H1 (cell line): Measurements from ENCODE around the gene DCPS. TPM values are rescaled to one million over a fixed set of nuclear protein-coding genes. Genes with fewer than 3 reads are reported as not detected.

Experiments
- CTCF ChIA-PET: fragments of 300-600 bp; sonication (Branson Sonifier 250); formaldehyde crosslinking; loops from one replicate; lab custom pipeline; 2021; ENCODE audit not compliant: partially characterized antibody; lab: Charles Lee
- POLR2A ChIA-PET: fragments of 300-600 bp; sonication (Branson Sonifier 250); formaldehyde crosslinking; loops from one replicate; lab custom pipeline; 2021; ENCODE audit warnings: inconsistent platforms; ENCODE audit not compliant: partially characterized antibody; lab: Charles Lee
- DNase-seq, 2 experiments: peaks; one replicate each; pipeline versions ENCODE4 v3.0.0 to v3.0.0-alpha.2; 2010 to 2022; ENCODE audit warnings: low spot score in 2 of 2, low read depth in 1 of 2, mixed read lengths in 1 of 2
- FAIRE-seq: peaks from 2 replicates; lab custom pipeline; 2011; peaks lifted over from hg19 to GRCh38; lab: Jason Lieb, UNC
- H2AFZ ChIP-seq: 2 replicates; pipeline ENCODE4 v1.8.1; 2012; ENCODE audit warnings: low read length, inconsistent platforms
- H2AK5ac ChIP-seq: 2 replicates; pipeline ENCODE4 v1.6.1; 2013; ENCODE audit warnings: low read depth, low read length
- H2BK120ac ChIP-seq: replicated peaks from 2 replicates; pipeline ENCODE3; 2013; ENCODE audit warnings: low read depth, low read length, inconsistent platforms
- H2BK12ac ChIP-seq: 2 replicates; pipeline ENCODE4 v1.6.1; 2013; ENCODE audit warnings: low read depth, low read length
- H2BK15ac ChIP-seq: 2 replicates; pipeline ENCODE4 v1.6.1; 2013; ENCODE audit warnings: low read length
- H2BK20ac ChIP-seq: 2 replicates; pipeline ENCODE4 v1.6.1; 2013; ENCODE audit warnings: low read length
- H2BK5ac ChIP-seq: 2 replicates; pipeline ENCODE4 v1.6.1; 2013; ENCODE audit warnings: low read depth, low read length
- H3K14ac ChIP-seq: 2 replicates; pipeline ENCODE4 v1.6.1; 2013; ENCODE audit warnings: inconsistent platforms; ENCODE audit not compliant: insufficient read length
- H3K18ac ChIP-seq: 2 replicates; pipeline ENCODE4 v1.6.1; 2013; ENCODE audit warnings: low read length; ENCODE audit errors: extremely low read depth
- H3K23ac ChIP-seq: 2 replicates; pipeline ENCODE4 v1.6.1; 2013; ENCODE audit warnings: inconsistent platforms; ENCODE audit not compliant: insufficient read length
- H3K23me2 ChIP-seq: 2 replicates; pipeline ENCODE4 v1.6.1; 2013; ENCODE audit warnings: low read depth, low read length
- H3K27ac ChIP-seq: 2 replicates; pipeline ENCODE4 v1.6.1; 2011; ENCODE audit warnings: low read depth, low read length, inconsistent platforms
- H3K27me3 ChIP-seq, 4 experiments: replicated peaks in 1 of 4; 1 replicate in 1 of 4; 2 replicates in 3 of 4; pipeline versions ENCODE4 v1.6.1 to v1.8.1; 2011 to 2013; ENCODE audit warnings: low read length in 3 of 4, mild to moderate bottlenecking in 3 of 4, inconsistent platforms in 2 of 4, mixed read lengths in 2 of 4, moderate library complexity in 1 of 4; ENCODE audit not compliant: control insufficient read depth in 3 of 4, insufficient read depth in 3 of 4; ENCODE audit errors: extremely low read depth in 1 of 4
- H3K36me3 ChIP-seq, 4 experiments: 2 replicates each; pipeline versions ENCODE4 v1.6.1 to v1.8.1; 2011 to 2013; ENCODE audit warnings: mild to moderate bottlenecking in 4 of 4, low read length in 3 of 4, moderate library complexity in 2 of 4, control low read depth in 1 of 4, inconsistent platforms in 1 of 4; ENCODE audit not compliant: insufficient read depth in 4 of 4, control insufficient read depth in 2 of 4
- H3K4ac ChIP-seq: replicated peaks from 2 replicates; pipeline ENCODE3; 2013; ENCODE audit warnings: low read length, low read depth, mixed read lengths, inconsistent platforms; ENCODE audit not compliant: insufficient read length
- H3K4me1 ChIP-seq, 4 experiments: replicated peaks in 1 of 4; 1 replicate in 1 of 4; 2 replicates in 3 of 4; pipeline versions ENCODE4 v1.6.1 to v1.8.1; 2011 to 2013; ENCODE audit warnings: low read length in 3 of 4, inconsistent platforms in 2 of 4, mixed read lengths in 1 of 4; ENCODE audit not compliant: insufficient read depth in 4 of 4, control insufficient read depth in 3 of 4
- H3K4me2 ChIP-seq, 2 experiments: 2 replicates each; pipeline versions ENCODE4 v1.6.1 to v1.8.1; 2011 to 2013; ENCODE audit warnings: low read depth in 2 of 2, low read length in 2 of 2, control low read depth in 1 of 2, inconsistent platforms in 1 of 2, mild to moderate bottlenecking in 1 of 2; ENCODE audit not compliant: insufficient read depth in 1 of 2
- H3K4me3 ChIP-seq, 4 experiments: fragments of 200-600, 300-600 bp in 1 of 4; sonication (generic), shearing (Covaris generic), sonication (Bioruptor Twin) in 1 of 4; 2 replicates each; pipeline versions ENCODE4 v1.5.1 to v1.8.1; 2011 to 2016; ENCODE audit warnings: low read length in 4 of 4, low read depth in 3 of 4, control low read depth in 2 of 4, inconsistent platforms in 2 of 4, mild to moderate bottlenecking in 2 of 4, mixed read lengths in 1 of 4, moderate library complexity in 1 of 4; ENCODE audit not compliant: insufficient read depth in 2 of 4; ENCODE audit errors: extremely low read depth in 1 of 4
- H3K56ac ChIP-seq: replicated peaks from 2 replicates; pipeline ENCODE3; 2013; ENCODE audit warnings: low read depth, mild to moderate bottlenecking, mixed read lengths, low read length, inconsistent platforms; ENCODE audit not compliant: insufficient read length
- H3K79me1 ChIP-seq: 2 replicates; pipeline ENCODE4 v1.6.1; 2013; ENCODE audit warnings: low read depth, low read length, control low read depth
- H3K79me2 ChIP-seq, 2 experiments: 2 replicates each; pipeline versions ENCODE4 v1.6.1 to v1.8.1; 2012 to 2013; ENCODE audit warnings: low read length in 2 of 2, mild to moderate bottlenecking in 2 of 2, inconsistent platforms in 1 of 2; ENCODE audit not compliant: insufficient read depth in 2 of 2, control insufficient read depth in 1 of 2
- H3K9ac ChIP-seq, 4 experiments: replicated peaks in 1 of 4; 1 replicate in 1 of 4; 2 replicates in 3 of 4; pipeline versions ENCODE4 v1.6.1 to v1.8.1; 2011 to 2013; ENCODE audit warnings: low read depth in 3 of 4, low read length in 3 of 4, control low read depth in 2 of 4, mild to moderate bottlenecking in 2 of 4, moderate library complexity in 2 of 4, inconsistent platforms in 1 of 4; ENCODE audit errors: extremely low read depth in 1 of 4
- H3K9me3 ChIP-seq, 2 experiments: 2 replicates each; pipeline versions ENCODE4 v1.6.1 to v1.8.1; 2012 to 2013; ENCODE audit warnings: mild to moderate bottlenecking in 2 of 2, moderate library complexity in 2 of 2, control low read depth in 1 of 2, inconsistent platforms in 1 of 2, low read depth in 1 of 2, low read length in 1 of 2, mixed read lengths in 1 of 2; ENCODE audit not compliant: insufficient read depth in 2 of 2
- H4K20me1 ChIP-seq, 2 experiments: replicated peaks in 1 of 2; 2 replicates each; pipeline versions ENCODE3 to v1.8.1; 2011 to 2013; ENCODE audit warnings: inconsistent platforms in 2 of 2, low read length in 2 of 2, mild to moderate bottlenecking in 1 of 2; ENCODE audit not compliant: insufficient read depth in 2 of 2, control insufficient read depth in 1 of 2
- H4K5ac ChIP-seq: 2 replicates; pipeline ENCODE4 v1.6.1; 2013; ENCODE audit warnings: low read length, low read depth, mixed read lengths, inconsistent platforms; ENCODE audit not compliant: insufficient read length
- H4K8ac ChIP-seq: 2 replicates; pipeline ENCODE4 v1.8.0; 2013; ENCODE audit warnings: mild to moderate bottlenecking, moderate library complexity, low read length, inconsistent platforms; ENCODE audit not compliant: insufficient read depth; ENCODE audit errors: extremely low read depth
- H4K91ac ChIP-seq: replicated peaks from 2 replicates; pipeline ENCODE3; 2013; ENCODE audit warnings: low read length, mixed read lengths, inconsistent platforms; ENCODE audit not compliant: insufficient read length
- BCL11A ChIP-seq, 2 experiments: IDR thresholded peaks; one replicate each; pipeline ENCODE4 v1.6.1; 2011; ENCODE audit warnings: low read depth in 2 of 2, low read length in 2 of 2, mild to moderate bottlenecking in 2 of 2
- BRCA1 ChIP-seq: IDR thresholded peaks from 2 replicates; pipeline ENCODE4 v1.6.1; 2012; ENCODE audit warnings: low read depth, low read length, improper control_type of control experiment
- CEBPB ChIP-seq: IDR thresholded peaks from 2 replicates; pipeline ENCODE4 v1.6.1; 2012; ENCODE audit warnings: low read depth, low read length
- GABPA ChIP-seq: IDR thresholded peaks from 2 replicates; pipeline ENCODE4 v1.6.1; 2011; ENCODE audit warnings: mild to moderate bottlenecking, low read length, moderate library complexity, borderline replicate concordance; ENCODE audit not compliant: insufficient read depth
- KDM4A ChIP-seq: IDR thresholded peaks from one replicate; pipeline ENCODE4 v1.7.1; 2012; ENCODE audit warnings: low read depth, mild to moderate bottlenecking, moderate library complexity, low read length, inconsistent platforms; ENCODE audit not compliant: severe bottlenecking
- NRF1 ChIP-seq: IDR thresholded peaks from 2 replicates; pipeline ENCODE4 v1.6.1; 2011; ENCODE audit warnings: mild to moderate bottlenecking, low read depth, low read length, improper control_type of control experiment
- SAP30 ChIP-seq: fragments of 300-600 bp; sonication (generic); IDR thresholded peaks from 2 replicates; pipeline ENCODE4 v1.7.1; 2012; ENCODE audit warnings: low read length, moderate library complexity, mild to moderate bottlenecking, inconsistent platforms; ENCODE audit not compliant: insufficient read depth, insufficient replicate concordance
- SP2 ChIP-seq: IDR thresholded peaks from 2 replicates; pipeline ENCODE4 v1.6.1; 2012; ENCODE audit warnings: mild to moderate bottlenecking, low read length, inconsistent platforms
- SRF ChIP-seq: IDR thresholded peaks from 2 replicates; pipeline ENCODE4 v1.6.1; 2011; ENCODE audit warnings: mild to moderate bottlenecking, low read depth, low read length, moderate library complexity
- TBP ChIP-seq: IDR thresholded peaks from 2 replicates; pipeline ENCODE4 v1.6.1; 2011; ENCODE audit warnings: low read depth, low read length, improper control_type of control experiment
- USF2 ChIP-seq: IDR thresholded peaks from 2 replicates; pipeline ENCODE4 v1.6.1; 2011; ENCODE audit warnings: low read length, improper control_type of control experiment
- WGBS, 2 experiments: shearing (Covaris generic) in 1 of 2; methylation state at CpG; one replicate each; pipeline versions ENCODE4 v1.1.6 to v1.1.7; 2013 to 2015; ENCODE audit warnings: low lambda C conversion rate in 2 of 2, mixed read lengths in 2 of 2, inconsistent platforms in 1 of 2, low coverage in 1 of 2, missing lambda C conversion rate in 1 of 2; ENCODE audit not compliant: insufficient replicate concordance in 2 of 2, insufficient coverage in 1 of 2, insufficient read length in 1 of 2; ENCODE audit errors: extremely low coverage in 1 of 2, missing lambda C conversion rate in 1 of 2; 5-methylcytosine and 5-hydroxymethylcytosine counted together
- polyA plus RNA-seq, 7 experiments: library from polyadenylated mRNA; depleted of rRNA in 3 of 7; stranded (reverse) in 5 of 7; unstranded in 2 of 7; fragments of >200 nt in 5 of 7; fragments of 200-250 nt in 2 of 7; gene quantifications; 1 replicate in 5 of 7; 2 replicates in 1 of 7; 4 replicates in 1 of 7; pipeline versions ENCODE4 v1.2.1 to v1.2.3, GENCODE V29; 2011 to 2013; ENCODE audit warnings: missing spikeins in 2 of 7, mixed read lengths in 2 of 7
- total RNA-seq: library from RNA; stranded (reverse); fragmentation: NEBNext Ultra II Directional; extraction: Animal tissue kit (Norgen Biotek cat#: 25700); gene quantifications from 2 replicates; pipeline ENCODE4 v1.2.1, GENCODE V29; 2021

DCPS gene
- total and polyA plus RNA-seq, 2 of the 8 experiments (the other 6 are each of a cell fraction or from before 2014, with no cell fraction given): 24.6 to 55.2 TPM

GRCh38 chr11:126277322-126277721, 26.5 kb upstream of the DCPS start:
- no peak overlapping the region for H2AK5ac ChIP-seq
- CTCF ChIA-PET: interaction anchor here (1.5 kb wide), 1 partner anchor 9 kb away, joined by 3 read pairs; no protein-coding TSS in a partner anchor
- H3K36me3 ChIP-seq: peaks cover 17 to 50% (median 30%) of the 10 kb centered on the region in 4 experiments; a peak in 7 of 8 replicates

More at GRCh38 chr11:126277322-126277721, 26.5 kb upstream of the DCPS start:
- H2BK5ac ChIP-seq: 0 out of 2 replicates have a peak overlapping the region, but pooled peaks have one; percentile 5
- peaks cover 0 to 5% (median 0%) of the 10 kb centered on the region in 4 experiments; a peak in 3 of 7 replicates for H3K27me3 ChIP-seq
- POLR2A ChIA-PET: interaction anchor here (1.6 kb wide), 1 partner anchor 9 kb away, joined by 3 read pairs; no protein-coding TSS in a partner anchor
- no peak overlapping the region for H4K91ac ChIP-seq
- no peak overlapping the region for H3K4ac ChIP-seq
- peaks cover 4% of the 10 kb centered on the region for H3K79me1 ChIP-seq
- H3K18ac ChIP-seq: no peak overlapping the region
- no peaks in the 10 kb centered on the region for H3K79me2 ChIP-seq
- no peak overlapping the region for H3K27ac ChIP-seq
- no peak overlapping the region for H3K14ac ChIP-seq
- no peak overlapping the region; the same call in 1 of the 2 replicates for H4K8ac ChIP-seq
- WGBS, 2 experiments: 94% methylated on average over 11 of the region's 11 CpGs; no CpG with 5 or more reads in 1 of the 2 experiments
- FAIRE-seq (no peak), DNase-seq (no peak)
- H3K9me3 ChIP-seq: no peaks in the 10 kb centered on the region; a peak in 1 of 4 replicates
- H2AFZ ChIP-seq: no peak overlapping the region
- no peak overlapping the region for H2BK12ac ChIP-seq
- peaks cover 1% of the 10 kb centered on the region; the same call in 1 of the 2 replicates for H3K23me2 ChIP-seq
- H2BK20ac ChIP-seq: no peak overlapping the region
- H4K5ac ChIP-seq: no peak overlapping the region
- no peak overlapping the region for H3K56ac ChIP-seq
- no peak overlapping the region for H3K9ac ChIP-seq
- H3K4me1 ChIP-seq: peaks cover 0 to 6% (median 2%) of the 10 kb centered on the region in 4 experiments; a peak in 4 of 7 replicates
- H2BK15ac ChIP-seq: no peak overlapping the region
- no peak overlapping the region for H3K4me2 ChIP-seq
- H4K20me1 ChIP-seq: peaks cover 2 to 11% of the 10 kb centered on the region in 2 experiments
- no peak overlapping the region for H3K23ac ChIP-seq
- H2BK120ac ChIP-seq: no peak overlapping the region
- TF ChIP-seq GABPA: no peak
- no peak for TF ChIP-seq USF2
- no peak for TF ChIP-seq KDM4A
- no peak for TF ChIP-seq TBP
- TF ChIP-seq SAP30: no peak
- no peak for TF ChIP-seq BCL11A (IDR thresholded peaks at IDR 0.05; ENCODE audit: low read depth in 2 of 2, low read length in 2 of 2)
- TF ChIP-seq NRF1: no peak
- no peak for TF ChIP-seq SRF
- no peak for TF ChIP-seq BRCA1
- no peak for TF ChIP-seq CEBPB
- TF ChIP-seq SP2: no peak
- no peak overlapping the region for H3K4me3 ChIP-seq
